22Rv1 (cell line): ENCODE results near the gene CAMK1D.

Experiments used
- CTCF ChIP-seq: fragments of 450-650 bp; IDR thresholded peaks from 2 replicates; pipeline ENCODE4 v1.5.1; 2017; ENCODE audit warnings: mild to moderate bottlenecking
- ZFX ChIP-seq: fragments of 450-650 bp; IDR thresholded peaks from 2 replicates; pipeline ENCODE4 v1.6.1; 2017; ENCODE audit warnings: antibody characterized with exemption, borderline replicate concordance

GRCh38 chr10:12743941-12744340 is 394.6 kb downstream of the CAMK1D start:
- no peak for TF ChIP-seq CTCF
- no peak for TF ChIP-seq ZFX
